Omental fat pad (tissue), 4 donors: ENCODE measurements around the gene BMP6. TPM values are rescaled to one million over a fixed set of nuclear protein-coding genes. Genes with fewer than 3 reads are reported as not detected.

Source experiments
- ATAC-seq: fragments of 150-250 bp; one replicate; pipeline ENCODE4 v1.9.1; 2016; ENCODE audit warnings: mild to moderate bottlenecking, moderate library complexity; ENCODE audit not compliant: low FRiP score
- DNase-seq: peaks from one replicate; pipeline ENCODE4 v3.0.0-alpha.2; 2019; ENCODE audit warnings: low spot score
- total RNA-seq, 4 donors: library from RNA; depleted of rRNA; stranded (reverse); fragments of >200 nt; gene quantifications; one replicate each; pipeline ENCODE4 v1.1.0, GENCODE V29; 2016
- TF ChIP-seq, protein P1 (sequence below), 3 donors: fragments of 450-650 bp; IDR thresholded peaks; one replicate each; pipeline ENCODE4 v1.5.1; 2016 to 2017; ENCODE audit warnings: antibody characterized with exemption in 3 of 3, mild to moderate bottlenecking in 3 of 3, moderate library complexity in 2 of 3

The BMP6 gene
- total RNA-seq, 4 donors from 2014 or later, result 4.6 to 72.2 (median 20.7) TPM

DNA sequence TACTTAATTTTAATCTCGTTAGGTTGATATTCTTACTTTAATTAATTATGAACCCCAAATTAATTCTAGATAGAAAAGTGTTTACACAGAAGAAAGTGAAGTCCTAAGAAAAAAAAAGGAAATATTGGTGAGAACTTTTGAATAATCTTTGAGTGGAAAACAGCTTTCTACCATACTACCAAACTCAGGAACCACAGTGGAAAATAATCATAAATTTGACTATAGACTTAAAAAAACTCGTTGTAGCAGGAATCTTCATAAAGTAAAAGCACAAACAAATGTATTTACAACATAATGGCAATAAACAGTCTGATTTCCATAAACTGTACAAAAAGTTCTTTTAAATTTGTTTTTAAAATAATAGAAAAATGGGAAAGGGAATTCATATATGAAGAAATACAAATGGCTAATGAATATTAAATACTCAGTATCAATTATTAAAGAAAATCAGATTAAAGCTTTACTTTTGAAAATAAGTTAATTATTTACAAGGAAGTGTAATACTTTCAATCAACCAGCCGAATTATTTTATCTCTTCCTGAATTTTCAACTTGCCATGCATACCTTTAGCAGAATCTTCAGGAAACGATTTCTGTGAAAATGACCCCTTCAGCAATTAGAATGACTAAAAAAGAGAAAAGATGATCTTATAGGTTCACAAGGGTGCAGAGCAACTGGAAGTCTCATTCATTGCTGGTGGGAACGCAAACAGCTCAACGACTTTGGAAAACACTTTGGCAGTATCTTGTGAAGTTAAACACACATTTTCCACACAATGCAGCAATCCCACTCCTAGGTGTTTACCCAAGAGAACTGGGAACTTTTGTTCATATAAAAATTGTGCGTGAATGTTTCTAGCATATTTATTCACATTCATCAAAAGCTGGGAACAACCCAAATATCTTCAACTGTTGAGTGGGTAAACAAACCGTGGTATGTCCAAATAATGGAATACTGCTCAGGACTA is 38.5 kb upstream of the BMP6 start:
- TF ChIP-seq, protein P1, sequence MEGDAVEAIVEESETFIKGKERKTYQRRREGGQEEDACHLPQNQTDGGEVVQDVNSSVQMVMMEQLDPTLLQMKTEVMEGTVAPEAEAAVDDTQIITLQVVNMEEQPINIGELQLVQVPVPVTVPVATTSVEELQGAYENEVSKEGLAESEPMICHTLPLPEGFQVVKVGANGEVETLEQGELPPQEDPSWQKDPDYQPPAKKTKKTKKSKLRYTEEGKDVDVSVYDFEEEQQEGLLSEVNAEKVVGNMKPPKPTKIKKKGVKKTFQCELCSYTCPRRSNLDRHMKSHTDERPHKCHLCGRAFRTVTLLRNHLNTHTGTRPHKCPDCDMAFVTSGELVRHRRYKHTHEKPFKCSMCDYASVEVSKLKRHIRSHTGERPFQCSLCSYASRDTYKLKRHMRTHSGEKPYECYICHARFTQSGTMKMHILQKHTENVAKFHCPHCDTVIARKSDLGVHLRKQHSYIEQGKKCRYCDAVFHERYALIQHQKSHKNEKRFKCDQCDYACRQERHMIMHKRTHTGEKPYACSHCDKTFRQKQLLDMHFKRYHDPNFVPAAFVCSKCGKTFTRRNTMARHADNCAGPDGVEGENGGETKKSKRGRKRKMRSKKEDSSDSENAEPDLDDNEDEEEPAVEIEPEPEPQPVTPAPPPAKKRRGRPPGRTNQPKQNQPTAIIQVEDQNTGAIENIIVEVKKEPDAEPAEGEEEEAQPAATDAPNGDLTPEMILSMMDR (IDR thresholded peaks at IDR 0.05), result no peak
- ATAC-seq (no peak), DNase-seq (no peak)

DNA sequence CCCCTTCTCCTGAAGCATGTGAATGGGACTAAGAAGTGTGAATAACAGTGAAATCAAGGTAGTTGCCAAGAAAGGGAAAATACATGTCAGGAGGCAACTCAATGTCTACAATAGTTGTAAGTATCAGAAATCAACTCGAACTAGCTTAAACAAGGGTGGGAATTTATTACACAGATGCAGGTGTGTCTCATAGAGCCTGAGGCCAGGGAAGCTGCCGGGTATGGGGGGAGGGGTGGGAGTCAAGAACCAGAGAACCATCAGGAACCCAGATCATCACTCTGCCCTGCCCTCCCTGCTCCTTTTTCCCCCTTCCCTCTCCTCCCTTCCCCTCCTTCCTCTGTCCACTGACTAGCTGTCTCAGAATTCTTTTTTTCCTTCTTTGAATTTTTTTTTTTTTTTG is 34.9 kb upstream of the BMP6 start:
- DNase-seq (no peak), ATAC-seq (no peak)
- TF ChIP-seq, protein P1 (IDR thresholded peaks at IDR 0.05), result no peak

DNA sequence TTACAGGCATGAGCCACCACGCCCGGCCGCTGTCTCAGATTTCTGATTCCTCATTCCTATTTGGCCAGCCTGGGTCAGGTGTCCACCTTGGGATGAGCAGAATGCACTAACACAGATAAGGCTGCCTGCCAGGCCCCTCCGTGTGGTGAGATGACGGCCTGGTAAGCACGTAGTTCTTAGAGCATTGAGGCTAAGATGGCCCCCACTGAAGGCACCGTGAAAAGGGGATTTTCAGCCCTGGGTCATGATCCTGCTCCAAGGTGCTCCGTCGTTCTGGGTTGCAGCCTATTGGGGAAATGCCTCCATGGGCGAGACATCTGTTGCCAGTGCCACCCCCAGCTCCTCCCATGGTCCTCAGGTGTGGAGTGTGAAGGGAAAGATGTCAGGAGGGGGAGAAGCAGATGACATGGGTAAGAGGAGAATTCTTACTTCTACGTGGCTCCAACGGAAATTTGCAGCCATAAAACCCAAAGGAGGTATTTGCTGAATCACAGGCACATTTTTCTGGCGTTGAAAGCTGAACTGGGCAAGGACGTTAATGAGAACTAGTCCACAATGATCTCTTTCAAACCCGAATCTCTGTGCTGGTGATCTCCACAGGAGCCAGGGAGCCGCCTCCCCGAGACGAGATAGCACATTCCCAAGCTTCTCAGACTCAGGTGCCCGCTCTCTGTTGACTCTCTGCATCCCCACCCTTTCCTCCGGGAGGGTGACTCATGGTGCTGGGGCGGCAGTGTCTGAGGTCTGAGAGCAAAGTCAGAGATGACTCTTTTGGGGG is 34.0 kb upstream of the BMP6 start:
- ATAC-seq (peak; percentile 42), DNase-seq (no peak)
- TF ChIP-seq, protein P1 (IDR thresholded peaks at IDR 0.05), result no peak

DNA sequence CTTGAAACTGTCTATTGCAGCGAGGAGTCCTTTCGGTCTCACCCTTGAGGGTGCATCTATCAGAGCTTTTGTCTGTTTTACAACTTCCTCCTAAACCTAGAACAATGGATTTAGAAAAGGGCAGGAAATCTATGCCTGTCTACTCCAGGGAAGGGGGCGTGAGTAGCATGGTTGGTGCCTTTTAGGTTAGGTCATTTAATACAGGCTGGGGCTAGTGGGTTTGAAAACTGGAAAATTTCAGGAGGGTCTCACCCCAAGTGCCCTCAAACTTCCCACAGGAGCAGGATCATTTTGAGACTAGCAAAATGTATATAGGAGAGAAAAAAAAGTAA is 33.5 kb upstream of the BMP6 start:
- DNase-seq (no peak), ATAC-seq (no peak)
- TF ChIP-seq, protein P1 (IDR thresholded peaks at IDR 0.05), result no peak

DNA sequence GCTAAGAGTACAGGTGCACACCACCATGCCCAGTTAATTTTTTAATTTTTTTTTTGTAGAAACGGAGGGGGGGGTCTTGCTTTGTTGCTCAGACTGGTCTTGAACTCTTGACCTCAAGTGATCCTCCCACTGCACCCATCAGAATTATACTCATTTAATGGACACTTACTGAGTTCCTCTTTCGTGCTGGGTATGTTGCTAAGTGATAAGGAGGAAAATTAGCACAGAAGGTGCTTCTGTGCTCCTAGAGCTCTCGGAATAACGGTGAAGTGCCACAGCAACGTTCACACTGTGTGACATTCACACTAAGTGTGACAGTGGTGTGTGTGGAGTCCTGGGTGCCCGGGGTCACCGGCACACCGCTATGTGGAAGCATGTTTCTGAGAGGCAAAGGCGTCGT is 32.1 kb upstream of the BMP6 start:
- TF ChIP-seq, protein P1 (IDR thresholded peaks at IDR 0.05), result no peak

DNA sequence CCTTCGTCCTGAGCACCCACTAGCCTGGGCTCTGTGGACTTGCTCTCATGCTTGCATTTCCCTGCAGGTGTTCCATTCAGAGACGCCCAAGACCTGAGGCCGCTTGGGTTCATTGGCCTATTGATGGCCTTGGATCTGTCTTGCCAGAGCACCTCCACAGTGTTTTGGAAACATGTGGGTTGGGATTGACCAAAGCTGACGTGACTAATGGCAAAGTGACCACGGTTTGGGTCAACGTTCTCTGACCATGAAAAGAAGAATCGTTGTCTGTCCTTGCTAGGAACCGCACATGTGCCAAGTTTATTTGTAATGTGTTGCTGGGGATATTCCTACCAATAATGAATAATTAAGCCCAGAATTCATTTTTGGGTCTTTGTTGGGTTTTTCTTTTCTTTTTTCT is 29.8 kb upstream of the BMP6 start:
- TF ChIP-seq, protein P1 (IDR thresholded peaks at IDR 0.05), result no peak
- DNase-seq (no peak), ATAC-seq (no peak)

More for the DNA sequence above, 32.1 kb upstream of the BMP6 start:
- ATAC-seq (no peak), DNase-seq (no peak)
